T-helper 1 cell treated with Interleukin-12 subunit alpha and Interleukin-12 subunit beta and Interleukin-4 antibody, amounts not matched to agents 30 μg/mL and 1 μg/mL, for 36 hours (primary cell): Measurements from ENCODE around the gene VEPH1.

Experiments
- H3K27ac Mint-ChIP-seq: one replicate; pipeline ENCODE4 v1.8.0; 2021; ENCODE audit warnings: mild to moderate bottlenecking, mixed read lengths
- H3K27me3 Mint-ChIP-seq: one replicate; pipeline ENCODE4 v1.8.0; 2021; ENCODE audit warnings: low read depth, mixed read lengths
- H3K36me3 Mint-ChIP-seq: one replicate; pipeline ENCODE4 v1.8.0; 2021; ENCODE audit warnings: low read depth, mixed read lengths
- H3K4me1 Mint-ChIP-seq: one replicate; pipeline ENCODE4 v1.8.0; 2021; ENCODE audit warnings: low read depth, mixed read lengths
- H3K4me3 Mint-ChIP-seq: one replicate; pipeline ENCODE4 v1.8.0; 2021; ENCODE audit warnings: mild to moderate bottlenecking, moderate library complexity, mixed read lengths
- H3K9me3 Mint-ChIP-seq: one replicate; pipeline ENCODE4 v1.8.0; 2021; ENCODE audit warnings: mixed read lengths

Gene VEPH1

GRCh38 chr3:157410945-157411344, 92.3 kb downstream of the VEPH1 start:
- Mint-ChIP-seq H3K27me3 (peaks cover 13% of the 10 kb centered on the region), H3K4me1 (no peaks in the 10 kb centered on the region), H3K27ac (no peak overlapping the region), H3K9me3 (no peaks in the 10 kb centered on the region), H3K36me3 (no peaks in the 10 kb centered on the region), H3K4me3 (no peak overlapping the region)

GRCh38 chr3:157409516-157409915, 93.7 kb downstream of the VEPH1 start:
- no peak overlapping the region for H3K27ac Mint-ChIP-seq
- no peaks in the 10 kb centered on the region for H3K4me1 Mint-ChIP-seq
- H3K36me3 Mint-ChIP-seq: no peaks in the 10 kb centered on the region
- H3K27me3 Mint-ChIP-seq: peaks cover 6% of the 10 kb centered on the region
- no peaks in the 10 kb centered on the region for H3K9me3 Mint-ChIP-seq
- H3K4me3 Mint-ChIP-seq: no peak overlapping the region

DNA sequence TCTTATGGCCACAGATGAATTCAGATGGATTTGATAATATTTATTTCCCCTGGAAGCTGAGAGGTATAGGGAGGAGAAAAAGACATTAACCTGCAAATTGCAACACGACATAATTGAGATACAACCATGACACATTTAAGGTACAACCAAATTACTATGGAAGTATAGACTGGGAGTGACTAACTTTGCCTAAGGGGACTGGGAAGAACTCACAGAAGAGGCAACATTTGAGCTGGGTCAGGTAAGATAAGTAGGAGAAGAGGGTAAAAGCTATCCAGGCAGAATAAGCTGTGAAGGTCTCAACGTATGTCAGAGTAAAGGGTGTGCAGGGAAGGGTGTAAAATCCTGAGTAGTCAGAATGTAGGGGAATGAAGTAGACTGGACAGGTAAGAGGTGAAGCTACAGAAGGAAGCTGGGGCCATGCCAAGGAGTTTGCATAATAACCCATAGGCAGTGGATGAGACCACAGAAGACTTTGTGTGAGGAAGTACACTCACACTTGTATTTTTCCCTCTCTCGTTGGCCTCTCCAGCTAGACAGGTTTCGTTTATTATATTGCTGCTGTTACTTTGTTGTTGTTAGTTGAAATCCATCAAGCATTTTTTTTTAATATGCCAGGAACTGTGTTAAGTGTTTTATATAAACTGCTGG, 94.6 kb downstream of the VEPH1 start:
- Mint-ChIP-seq H3K27me3 (peaks cover 6% of the 10 kb centered on the region), H3K27ac (no peak overlapping the region), H3K4me3 (no peak overlapping the region), H3K9me3 (no peaks in the 10 kb centered on the region), H3K4me1 (no peaks in the 10 kb centered on the region), H3K36me3 (no peaks in the 10 kb centered on the region)

DNA sequence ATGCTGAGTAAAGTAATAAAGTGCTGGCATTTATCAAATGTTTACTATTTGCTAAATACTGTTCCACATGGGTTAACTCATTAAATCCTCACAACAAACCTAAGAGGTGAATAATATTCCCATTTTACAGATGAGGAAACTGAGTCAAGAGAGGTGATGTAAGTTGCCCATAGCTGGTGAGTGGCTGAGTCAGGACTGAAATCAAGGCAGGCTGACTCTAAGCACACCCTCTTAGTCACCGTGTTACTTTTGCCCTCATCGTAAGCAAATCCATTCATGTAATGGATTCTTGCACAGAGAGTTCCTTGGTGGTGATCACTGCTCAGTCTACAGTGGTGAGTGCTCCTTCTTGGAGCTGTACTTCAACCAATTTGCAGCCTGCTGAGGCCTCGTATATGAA, 95.4 kb downstream of the VEPH1 start:
- Mint-ChIP-seq H3K27ac (no peak overlapping the region), H3K4me3 (no peak overlapping the region), H3K9me3 (no peaks in the 10 kb centered on the region), H3K4me1 (no peaks in the 10 kb centered on the region), H3K27me3 (peaks cover 6% of the 10 kb centered on the region), H3K36me3 (no peaks in the 10 kb centered on the region)

DNA sequence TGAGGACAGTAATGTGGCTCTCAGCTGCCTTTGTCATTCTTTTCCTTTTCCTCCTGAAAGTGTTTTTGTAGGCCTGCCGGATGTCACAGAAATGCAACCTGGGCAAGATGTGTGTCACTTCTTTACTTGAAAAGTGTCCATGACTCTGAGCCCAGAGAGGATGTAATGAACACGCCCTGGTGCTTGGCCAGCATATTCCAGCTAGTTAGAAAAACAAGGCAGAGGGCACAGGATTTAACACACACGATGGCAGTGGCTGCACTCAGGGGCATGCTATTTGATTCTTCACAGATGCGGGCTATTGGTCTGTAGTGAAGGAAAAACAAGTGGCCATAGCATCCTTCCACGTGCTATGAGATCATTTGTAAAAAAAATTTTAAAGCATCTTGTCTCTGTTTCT, 96.8 kb downstream of the VEPH1 start:
- H3K4me3 Mint-ChIP-seq: no peak overlapping the region
- H3K36me3 Mint-ChIP-seq: no peaks in the 10 kb centered on the region
- H3K9me3 Mint-ChIP-seq: no peaks in the 10 kb centered on the region
- H3K27me3 Mint-ChIP-seq: peaks cover 11% of the 10 kb centered on the region
- no peak overlapping the region for H3K27ac Mint-ChIP-seq
- no peaks in the 10 kb centered on the region for H3K4me1 Mint-ChIP-seq

GRCh38 chr3:157405457-157405856, 97.8 kb downstream of the VEPH1 start:
- Mint-ChIP-seq H3K4me1 (no peaks in the 10 kb centered on the region), H3K9me3 (no peaks in the 10 kb centered on the region), H3K27me3 (peaks cover 11% of the 10 kb centered on the region), H3K4me3 (no peak overlapping the region), H3K36me3 (no peaks in the 10 kb centered on the region), H3K27ac (no peak overlapping the region)

DNA sequence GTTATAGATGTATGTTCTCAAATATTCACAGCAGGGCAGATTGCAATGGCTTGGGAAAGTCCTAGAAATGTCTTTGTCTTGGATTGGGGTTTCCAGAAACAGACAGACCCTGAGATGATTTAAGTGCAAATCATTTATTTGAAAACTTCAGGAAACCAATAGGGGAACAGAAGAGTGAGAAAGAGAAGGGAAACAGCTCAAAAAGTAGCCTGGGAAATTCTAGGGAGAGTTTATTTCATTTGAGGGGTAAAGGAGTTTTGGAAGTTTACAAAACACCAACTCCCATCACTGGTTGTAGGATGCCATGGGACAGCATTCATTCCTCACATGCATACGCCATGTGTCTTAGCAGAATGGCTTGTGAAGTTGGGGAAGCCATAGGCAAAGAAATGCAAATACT, 98.8 kb downstream of the VEPH1 start:
- Mint-ChIP-seq H3K27ac (no peak overlapping the region), H3K27me3 (peaks cover 11% of the 10 kb centered on the region), H3K4me1 (no peaks in the 10 kb centered on the region), H3K36me3 (no peaks in the 10 kb centered on the region), H3K9me3 (no peaks in the 10 kb centered on the region), H3K4me3 (no peak overlapping the region)

- no peak overlapping the region for H3K4me3 Mint-ChIP-seq
- no peak overlapping the region for H3K27ac Mint-ChIP-seq
- H3K9me3 Mint-ChIP-seq: no peaks in the 10 kb centered on the region
- H3K4me1 Mint-ChIP-seq: no peaks in the 10 kb centered on the region
- no peaks in the 10 kb centered on the region for H3K36me3 Mint-ChIP-seq
- peaks cover 5% of the 10 kb centered on the region for H3K27me3 Mint-ChIP-seq
Measured at GRCh38 chr3:157398598-157398997, 104.6 kb downstream of the VEPH1 start.

GRCh38 chr3:157394411-157394810, 108.8 kb downstream of the VEPH1 start:
- no peaks in the 10 kb centered on the region for H3K4me1 Mint-ChIP-seq
- no peak overlapping the region for H3K4me3 Mint-ChIP-seq
- H3K27me3 Mint-ChIP-seq: no peaks in the 10 kb centered on the region
- H3K27ac Mint-ChIP-seq: no peak overlapping the region
- H3K9me3 Mint-ChIP-seq: no peaks in the 10 kb centered on the region
- no peaks in the 10 kb centered on the region for H3K36me3 Mint-ChIP-seq

GRCh38 chr3:157393113-157393512, 110.1 kb downstream of the VEPH1 start:
- no peak overlapping the region for H3K4me3 Mint-ChIP-seq
- no peak overlapping the region for H3K27ac Mint-ChIP-seq
- no peaks in the 10 kb centered on the region for H3K27me3 Mint-ChIP-seq
- H3K36me3 Mint-ChIP-seq: no peaks in the 10 kb centered on the region
- H3K9me3 Mint-ChIP-seq: no peaks in the 10 kb centered on the region
- H3K4me1 Mint-ChIP-seq: no peaks in the 10 kb centered on the region

GRCh38 chr3:157392104-157392503, 111.1 kb downstream of the VEPH1 start:
- no peaks in the 10 kb centered on the region for H3K36me3 Mint-ChIP-seq
- no peaks in the 10 kb centered on the region for H3K4me1 Mint-ChIP-seq
- no peak overlapping the region for H3K4me3 Mint-ChIP-seq
- H3K27ac Mint-ChIP-seq: no peak overlapping the region
- H3K9me3 Mint-ChIP-seq: no peaks in the 10 kb centered on the region
- H3K27me3 Mint-ChIP-seq: no peaks in the 10 kb centered on the region

- Mint-ChIP-seq H3K4me1 (no peaks in the 10 kb centered on the region), H3K36me3 (no peaks in the 10 kb centered on the region), H3K27ac (no peak overlapping the region), H3K4me3 (no peak overlapping the region), H3K27me3 (no peaks in the 10 kb centered on the region), H3K9me3 (no peaks in the 10 kb centered on the region)
Measured at GRCh38 chr3:157390713-157391515, 112.3 kb downstream of the VEPH1 start.

- no peaks in the 10 kb centered on the region for H3K9me3 Mint-ChIP-seq
- no peak overlapping the region for H3K4me3 Mint-ChIP-seq
- H3K27me3 Mint-ChIP-seq: no peaks in the 10 kb centered on the region
- no peaks in the 10 kb centered on the region for H3K36me3 Mint-ChIP-seq
- H3K27ac Mint-ChIP-seq: no peak overlapping the region
- H3K4me1 Mint-ChIP-seq: no peaks in the 10 kb centered on the region
Measured at GRCh38 chr3:157388976-157389375, 114.2 kb downstream of the VEPH1 start.

- no peaks in the 10 kb centered on the region for H3K4me1 Mint-ChIP-seq
- H3K4me3 Mint-ChIP-seq: no peak overlapping the region
- H3K27ac Mint-ChIP-seq: no peak overlapping the region
- H3K36me3 Mint-ChIP-seq: no peaks in the 10 kb centered on the region
- H3K27me3 Mint-ChIP-seq: no peaks in the 10 kb centered on the region
- H3K9me3 Mint-ChIP-seq: no peaks in the 10 kb centered on the region
Measured at GRCh38 chr3:157387708-157388435, 115.3 kb downstream of the VEPH1 start.

DNA sequence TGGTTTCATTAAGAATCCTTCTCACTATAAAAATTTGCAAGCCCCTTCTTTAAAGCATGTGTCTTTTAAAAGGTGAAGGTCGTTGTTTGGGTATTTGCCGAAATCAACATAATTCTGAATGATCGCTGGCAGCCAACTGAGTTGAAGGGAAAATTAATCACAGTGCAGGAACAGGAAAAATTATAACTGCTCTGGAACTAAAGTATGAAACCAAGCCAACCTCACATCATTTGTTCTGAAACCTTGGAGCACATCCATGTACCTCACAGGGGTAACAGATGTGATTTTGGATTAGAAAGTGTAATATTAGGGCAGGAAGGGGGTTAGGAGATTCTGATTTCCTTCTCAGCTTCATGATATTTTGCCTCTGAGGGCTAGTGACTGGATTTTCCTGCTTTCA, 118.7 kb downstream of the VEPH1 start:
- Mint-ChIP-seq H3K9me3 (no peaks in the 10 kb centered on the region), H3K4me1 (no peaks in the 10 kb centered on the region), H3K36me3 (no peaks in the 10 kb centered on the region), H3K27ac (no peak overlapping the region), H3K4me3 (no peak overlapping the region), H3K27me3 (no peaks in the 10 kb centered on the region)
